H9 (cell line): ENCODE results near the gene PHF20. TPM values are rescaled to one million over a fixed set of nuclear protein-coding genes. Genes with fewer than 3 reads are reported as not detected.

Experiments
- DNase-seq: peaks from one replicate; pipeline ENCODE4 v3.0.0-alpha.2; 2017
- H2AFZ ChIP-seq: one replicate; pipeline ENCODE4 v1.6.1; 2013; ENCODE audit warnings: mild to moderate bottlenecking, low read length, control low read depth, moderate library complexity
- H2AK5ac ChIP-seq: 2 replicates; pipeline ENCODE4 v1.6.1; 2013; ENCODE audit warnings: low read length, control low read depth, mixed read lengths; ENCODE audit not compliant: insufficient read length
- H2BK120ac ChIP-seq: one replicate; pipeline ENCODE4 v1.6.1; 2013; ENCODE audit warnings: low read depth, mild to moderate bottlenecking, low read length, control low read depth, inconsistent platforms; ENCODE audit not compliant: poor library complexity, severe bottlenecking
- H2BK12ac ChIP-seq: 2 replicates; pipeline ENCODE4 v1.6.1; 2013; ENCODE audit warnings: low read length, control low read depth, mixed read lengths, low read depth; ENCODE audit not compliant: insufficient read length
- H2BK15ac ChIP-seq: 2 replicates; pipeline ENCODE4 v1.6.1; 2013; ENCODE audit warnings: low read depth, low read length, control low read depth
- H2BK20ac ChIP-seq: one replicate; pipeline ENCODE4 v1.6.1; 2013; ENCODE audit warnings: low read depth, mild to moderate bottlenecking, low read length, control low read depth, inconsistent platforms; ENCODE audit not compliant: poor library complexity, severe bottlenecking
- H2BK5ac ChIP-seq: 2 replicates; pipeline ENCODE4 v1.6.1; 2013; ENCODE audit warnings: low read length, control low read depth, mixed read lengths; ENCODE audit not compliant: insufficient read length
- H3K14ac ChIP-seq: 2 replicates; pipeline ENCODE4 v1.6.1; 2013; ENCODE audit warnings: low read length, control low read depth; ENCODE audit not compliant: insufficient read depth
- H3K18ac ChIP-seq: 2 replicates; pipeline ENCODE4 v1.6.1; 2013; ENCODE audit warnings: low read depth, mild to moderate bottlenecking, mixed read lengths, low read length, control low read depth; ENCODE audit not compliant: insufficient read length
- H3K23ac ChIP-seq: 2 replicates; pipeline ENCODE4 v1.6.1; 2013; ENCODE audit warnings: low read length, control low read depth, mixed read lengths, low read depth; ENCODE audit not compliant: insufficient read length
- H3K23me2 ChIP-seq: 2 replicates; pipeline ENCODE4 v1.6.1; 2013; ENCODE audit warnings: low read depth, mild to moderate bottlenecking, mixed read lengths, low read length, control low read depth; ENCODE audit not compliant: insufficient read length, poor library complexity, severe bottlenecking
- H3K27ac ChIP-seq: 2 replicates; pipeline ENCODE4 v1.5.1; 2013; ENCODE audit warnings: low read length, control low read depth, mixed read lengths, low read depth; ENCODE audit not compliant: insufficient read length
- H3K27me3 ChIP-seq: 2 replicates; pipeline ENCODE4 v1.6.1; 2013; ENCODE audit warnings: low read length, control low read depth, inconsistent platforms; ENCODE audit not compliant: insufficient read depth
- H3K4ac ChIP-seq: 2 replicates; pipeline ENCODE4 v1.6.1; 2013; ENCODE audit warnings: low read depth, mild to moderate bottlenecking, control low read depth, inconsistent platforms, low read length, moderate library complexity
- H3K4me1 ChIP-seq: 2 replicates; pipeline ENCODE4 v1.6.1; 2013; ENCODE audit warnings: low read length, control low read depth, inconsistent platforms; ENCODE audit not compliant: insufficient read depth
- H3K4me2 ChIP-seq: 2 replicates; pipeline ENCODE4 v1.6.1; 2013; ENCODE audit warnings: low read length, control low read depth, mixed read lengths; ENCODE audit not compliant: insufficient read length, insufficient read depth
- H3K56ac ChIP-seq: 2 replicates; pipeline ENCODE4 v1.6.1; 2013; ENCODE audit warnings: low read depth, mild to moderate bottlenecking, mixed read lengths, low read length, control low read depth; ENCODE audit not compliant: insufficient read length
- H3K79me1 ChIP-seq: 2 replicates; pipeline ENCODE4 v1.6.1; 2013; ENCODE audit warnings: low read depth, mild to moderate bottlenecking, moderate library complexity, low read length, control low read depth, inconsistent platforms; ENCODE audit not compliant: insufficient read depth, poor library complexity, severe bottlenecking
- H3K79me2 ChIP-seq: 2 replicates; pipeline ENCODE4 v1.6.1; 2013; ENCODE audit warnings: low read length, control low read depth, inconsistent platforms; ENCODE audit not compliant: insufficient read depth
- H3K9ac ChIP-seq: 2 replicates; pipeline ENCODE4 v1.6.1; 2013; ENCODE audit warnings: low read length, control low read depth, mixed read lengths; ENCODE audit not compliant: insufficient read length; ENCODE audit errors: extremely low read depth
- H3K9me3 ChIP-seq: one replicate; pipeline ENCODE4 v1.6.1; 2013; ENCODE audit warnings: low read depth, low read length, inconsistent platforms; ENCODE audit not compliant: control insufficient read depth
- H3T11ph ChIP-seq: one replicate; pipeline ENCODE4 v1.6.1; 2013; ENCODE audit warnings: mild to moderate bottlenecking, low read length, control low read depth, inconsistent platforms
- H4K20me1 ChIP-seq: one replicate; pipeline ENCODE4 v1.6.1; 2013; ENCODE audit not compliant: control insufficient read depth, insufficient read length, insufficient read depth
- H4K5ac ChIP-seq: 2 replicates; pipeline ENCODE4 v1.6.1; 2013; ENCODE audit warnings: low read depth, mild to moderate bottlenecking, mixed read lengths, low read length, control low read depth; ENCODE audit not compliant: insufficient read length
- H4K8ac ChIP-seq: replicated peaks from 2 replicates; pipeline ENCODE4 v1.6.1; 2013; ENCODE audit warnings: low read length, control low read depth, mixed read lengths, low read depth; ENCODE audit not compliant: insufficient read length
- H4K91ac ChIP-seq: 2 replicates; pipeline ENCODE4 v1.6.1; 2013; ENCODE audit warnings: low read depth, mild to moderate bottlenecking, moderate library complexity, mixed read lengths, low read length, control low read depth; ENCODE audit not compliant: insufficient read length
- H3K27ac Mint-ChIP-seq, 3 experiments: 2 replicates in 2 of 3; 3 replicates in 1 of 3; pipeline ENCODE4 v1.8.0; 2020 to 2021; ENCODE audit warnings: mixed read lengths in 3 of 3, mild to moderate bottlenecking in 1 of 3, moderate library complexity in 1 of 3
- H3K27me3 Mint-ChIP-seq: 2 replicates; pipeline ENCODE4 v1.8.0; 2021; ENCODE audit warnings: low read depth, mild to moderate bottlenecking, moderate library complexity, mixed read lengths
- H3K36me3 Mint-ChIP-seq, 3 experiments: 2 replicates in 2 of 3; 3 replicates in 1 of 3; pipeline ENCODE4 v1.8.0; 2020 to 2021; ENCODE audit warnings: low read depth in 3 of 3, mixed read lengths in 3 of 3; ENCODE audit not compliant: insufficient read depth in 1 of 3
- H3K4me1 Mint-ChIP-seq, 2 experiments: 2 replicates each; pipeline ENCODE4 v1.8.0; 2020; ENCODE audit warnings: mixed read lengths in 2 of 2
- H3K4me3 Mint-ChIP-seq, 2 experiments: 2 replicates in 1 of 2; 3 replicates in 1 of 2; pipeline ENCODE4 v1.8.0; 2020 to 2021; ENCODE audit warnings: mild to moderate bottlenecking in 2 of 2, mixed read lengths in 2 of 2, moderate library complexity in 1 of 2
- H3K9me3 Mint-ChIP-seq, 2 experiments: 2 replicates in 1 of 2; 3 replicates in 1 of 2; pipeline ENCODE4 v1.8.0; 2020; ENCODE audit warnings: mild to moderate bottlenecking in 2 of 2, mixed read lengths in 2 of 2, moderate library complexity in 1 of 2
- WGBS: extraction: QIAGEN DNeasy Blood & Tissue Kit; methylation state at CpG from one replicate; pipeline ENCODE4 v1.1.7; 2013; ENCODE audit warnings: missing lambda C conversion rate, low lambda C conversion rate, mixed read lengths; ENCODE audit not compliant: insufficient read length; ENCODE audit errors: extremely low coverage; 5-methylcytosine and 5-hydroxymethylcytosine counted together
- total RNA-seq: library from RNA; stranded (reverse); gene quantifications from 2 replicates; pipeline ENCODE4 v1.2.1, GENCODE V29; 2021
- TF ChIP-seq, protein P1 (sequence below): fragments of 200-600 bp; sonication (generic); conservative IDR thresholded peaks from 3 replicates; pipeline ENCODE4 v1.8.0; 2021; ENCODE audit warnings: antibody characterized with exemption, mild to moderate bottlenecking

Gene PHF20
- total RNA-seq, 1 experiment from 2014 or later = 50.3 TPM

DNA sequence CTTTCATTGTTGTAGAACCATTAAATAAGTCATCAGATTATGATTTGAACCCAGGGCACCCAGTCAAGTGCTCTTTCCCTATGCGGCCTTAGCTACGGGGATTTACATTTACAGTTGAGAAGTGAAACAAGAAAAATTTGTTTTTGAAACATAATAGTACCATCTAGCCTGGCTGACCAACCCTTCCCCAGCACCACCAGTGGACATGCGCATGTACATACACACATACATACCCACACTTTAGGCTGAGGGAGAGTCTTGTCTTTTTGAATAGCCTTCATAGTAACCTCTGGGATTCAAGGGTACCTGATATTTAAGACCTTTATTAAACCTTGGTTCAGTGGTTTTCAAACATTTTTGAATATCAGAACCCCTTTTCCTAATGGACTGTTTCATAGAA lies 148.7 kb downstream of the PHF20 start:
- Histone ChIP-seq H2BK20ac (no peak overlapping the region), H4K5ac (no peak overlapping the region), H4K91ac (no peak overlapping the region), H3K18ac (no peak overlapping the region), H3K23ac (no peak overlapping the region), H3K4me2 (no peak overlapping the region), H4K20me1 (no peaks in the 10 kb centered on the region), H3K14ac (no peak overlapping the region), H3K23me2 (no peaks in the 10 kb centered on the region), H3K27ac (no peak overlapping the region), H3K27me3 (no peaks in the 10 kb centered on the region), H3T11ph (no peak overlapping the region), H3K79me1 (no peaks in the 10 kb centered on the region), H3K56ac (no peak overlapping the region), H2BK120ac (no peak overlapping the region), H2BK15ac (no peak overlapping the region), H2BK5ac (no peak overlapping the region), H4K8ac (no peak overlapping the region), H3K79me2 (no peaks in the 10 kb centered on the region), H2BK12ac (no peak overlapping the region), H3K4ac (no peak overlapping the region), H3K9ac (no peak overlapping the region), H2AK5ac (no peak overlapping the region), H3K9me3 (no peaks in the 10 kb centered on the region), H2AFZ (no peak overlapping the region), H3K4me1 (no peaks in the 10 kb centered on the region)
- H3K4me1 Mint-ChIP-seq = no peaks in the 10 kb centered on the region
- no CpG with 5 or more reads among the region's 3 CpGs for WGBS
- peaks cover 12 to 39% (median 38%) of the 10 kb centered on the region in 3 experiments; a peak in 6 of 7 replicates for H3K36me3 Mint-ChIP-seq
- no peak overlapping the region for H3K4me3 Mint-ChIP-seq
- no peak for DNase-seq
- no peaks in the 10 kb centered on the region for H3K27me3 Mint-ChIP-seq
- H3K9me3 Mint-ChIP-seq = no peaks in the 10 kb centered on the region
- TF ChIP-seq, protein P1, sequence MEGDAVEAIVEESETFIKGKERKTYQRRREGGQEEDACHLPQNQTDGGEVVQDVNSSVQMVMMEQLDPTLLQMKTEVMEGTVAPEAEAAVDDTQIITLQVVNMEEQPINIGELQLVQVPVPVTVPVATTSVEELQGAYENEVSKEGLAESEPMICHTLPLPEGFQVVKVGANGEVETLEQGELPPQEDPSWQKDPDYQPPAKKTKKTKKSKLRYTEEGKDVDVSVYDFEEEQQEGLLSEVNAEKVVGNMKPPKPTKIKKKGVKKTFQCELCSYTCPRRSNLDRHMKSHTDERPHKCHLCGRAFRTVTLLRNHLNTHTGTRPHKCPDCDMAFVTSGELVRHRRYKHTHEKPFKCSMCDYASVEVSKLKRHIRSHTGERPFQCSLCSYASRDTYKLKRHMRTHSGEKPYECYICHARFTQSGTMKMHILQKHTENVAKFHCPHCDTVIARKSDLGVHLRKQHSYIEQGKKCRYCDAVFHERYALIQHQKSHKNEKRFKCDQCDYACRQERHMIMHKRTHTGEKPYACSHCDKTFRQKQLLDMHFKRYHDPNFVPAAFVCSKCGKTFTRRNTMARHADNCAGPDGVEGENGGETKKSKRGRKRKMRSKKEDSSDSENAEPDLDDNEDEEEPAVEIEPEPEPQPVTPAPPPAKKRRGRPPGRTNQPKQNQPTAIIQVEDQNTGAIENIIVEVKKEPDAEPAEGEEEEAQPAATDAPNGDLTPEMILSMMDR = no peak
- H3K27ac Mint-ChIP-seq = no peak overlapping the region
